HUES6 (cell line): ENCODE data around the gene POU5F1.

ENCODE experiments used
- H3K27ac ChIP-seq: 2 replicates; pipeline ENCODE4 v1.7.0; 2013; ENCODE audit warnings: low read depth, mild to moderate bottlenecking, low read length, inconsistent platforms
- H3K27me3 ChIP-seq: 2 replicates; pipeline ENCODE4 v1.6.1; 2013; ENCODE audit warnings: low read length; ENCODE audit not compliant: control insufficient read depth, insufficient read depth
- H3K36me3 ChIP-seq: 2 replicates; pipeline ENCODE4 v1.6.1; 2013; ENCODE audit warnings: low read length; ENCODE audit not compliant: control insufficient read depth, insufficient read depth
- H3K4me1 ChIP-seq: 2 replicates; pipeline ENCODE4 v1.6.1; 2013; ENCODE audit warnings: low read length; ENCODE audit not compliant: control insufficient read depth, insufficient read depth
- H3K4me3 ChIP-seq: 2 replicates; pipeline ENCODE4 v1.5.1; 2013; ENCODE audit warnings: low read depth, low read length
- H3K9ac ChIP-seq: one replicate; pipeline ENCODE4 v1.6.1; 2013; ENCODE audit warnings: mild to moderate bottlenecking, low read length
- H3K9me3 ChIP-seq: 2 replicates; pipeline ENCODE4 v1.6.1; 2013; ENCODE audit warnings: low read depth, low read length; ENCODE audit not compliant: control insufficient read depth, insufficient read depth

POU5F1 gene

DNA sequence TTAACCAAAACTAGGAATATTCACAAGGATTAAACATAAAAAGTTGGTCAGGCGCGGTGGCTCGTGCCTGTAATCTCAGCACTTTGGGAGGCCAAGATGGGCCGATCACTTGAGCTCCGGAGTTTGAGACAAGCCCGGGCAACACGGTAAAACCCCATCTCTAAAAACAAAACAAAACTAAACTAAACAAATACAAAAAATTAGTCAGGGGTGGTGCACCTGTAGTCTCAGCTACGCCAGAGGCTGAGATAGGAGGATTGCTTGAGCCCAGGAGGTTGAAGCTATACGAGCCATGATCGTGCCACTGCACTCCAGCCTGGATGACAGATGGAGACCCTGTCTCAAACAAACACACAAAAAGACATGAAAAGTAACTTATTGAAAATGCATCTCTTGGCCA lies 34.8 kb downstream of the POU5F1 start:
- no peaks in the 10 kb centered on the region for H3K27me3 ChIP-seq
- H3K27ac ChIP-seq, result no peak overlapping the region
- no peaks in the 10 kb centered on the region for H3K9me3 ChIP-seq
- H3K4me1 ChIP-seq, result peaks cover 32% of the 10 kb centered on the region
- H3K36me3 ChIP-seq, result no peaks in the 10 kb centered on the region
- H3K9ac ChIP-seq, result no peak overlapping the region
- no peak overlapping the region for H3K4me3 ChIP-seq

- Histone ChIP-seq H3K27ac (no peak overlapping the region), H3K4me3 (no peak overlapping the region), H3K4me1 (peaks cover 11% of the 10 kb centered on the region; the same call in 1 of the 2 replicates), H3K9ac (no peak overlapping the region), H3K36me3 (no peaks in the 10 kb centered on the region), H3K27me3 (no peaks in the 10 kb centered on the region), H3K9me3 (no peaks in the 10 kb centered on the region)
These were observed 37.7 kb downstream of the POU5F1 start for GRCh38 chr6:31132806-31133205.

DNA sequence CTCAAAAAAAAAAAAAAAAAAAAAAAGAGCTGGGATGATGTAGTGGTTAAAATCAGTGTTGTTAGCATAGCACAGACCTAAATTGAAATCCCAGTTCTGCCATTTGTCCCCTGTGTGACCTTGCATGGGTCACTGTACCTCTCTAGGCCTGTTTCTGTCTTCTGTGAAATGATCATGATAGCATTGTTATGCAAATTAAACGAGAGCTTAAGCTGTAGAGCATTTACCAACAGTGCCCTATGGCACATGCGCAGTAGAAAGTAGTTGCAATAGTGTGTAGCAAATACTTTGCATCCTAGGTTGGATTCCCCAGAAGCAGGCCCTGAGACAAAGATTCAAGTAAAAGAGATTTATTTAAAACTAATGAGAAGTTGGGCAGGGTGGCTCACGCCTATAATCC lies 38.9 kb downstream of the POU5F1 start:
- Histone ChIP-seq H3K9me3 (no peaks in the 10 kb centered on the region), H3K27me3 (no peaks in the 10 kb centered on the region), H3K4me3 (no peak overlapping the region), H3K27ac (no peak overlapping the region), H3K36me3 (no peaks in the 10 kb centered on the region), H3K4me1 (peaks cover 14% of the 10 kb centered on the region; the same call in 1 of the 2 replicates), H3K9ac (no peak overlapping the region)

DNA sequence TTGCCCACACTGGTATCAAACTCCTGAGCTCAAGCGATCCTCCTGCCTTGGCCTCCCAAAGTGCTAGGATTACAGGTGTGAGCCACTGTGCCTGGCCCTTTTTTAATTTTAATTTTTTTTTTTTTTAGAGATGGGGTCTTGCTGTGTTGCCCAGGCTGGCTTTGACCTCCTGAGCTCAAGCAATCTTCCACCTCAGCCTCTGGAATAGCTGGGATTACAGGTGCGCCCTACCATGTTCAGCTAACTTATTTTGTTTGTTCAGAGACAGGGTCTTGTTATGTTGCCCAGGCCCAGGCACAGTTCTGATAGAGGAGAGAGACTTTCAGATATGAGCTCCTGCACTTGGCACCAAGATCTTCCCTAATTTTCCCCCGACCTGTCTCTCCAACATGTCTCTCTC lies 39.7 kb downstream of the POU5F1 start:
- H3K4me3 ChIP-seq, result no peak overlapping the region
- H3K4me1 ChIP-seq, result peaks cover 19% of the 10 kb centered on the region; the same call in 1 of the 2 replicates
- no peaks in the 10 kb centered on the region for H3K36me3 ChIP-seq
- no peak overlapping the region for H3K27ac ChIP-seq
- H3K9ac ChIP-seq, result no peak overlapping the region
- H3K27me3 ChIP-seq, result no peaks in the 10 kb centered on the region
- H3K9me3 ChIP-seq, result no peaks in the 10 kb centered on the region

GRCh38 chr6:31129130-31129529 lies 41.4 kb downstream of the POU5F1 start:
- Histone ChIP-seq H3K4me1 (peaks cover 27% of the 10 kb centered on the region; the same call in 1 of the 2 replicates), H3K9ac (no peak overlapping the region), H3K4me3 (no peak overlapping the region), H3K27me3 (no peaks in the 10 kb centered on the region), H3K27ac (no peak overlapping the region), H3K36me3 (no peaks in the 10 kb centered on the region), H3K9me3 (no peaks in the 10 kb centered on the region)

DNA sequence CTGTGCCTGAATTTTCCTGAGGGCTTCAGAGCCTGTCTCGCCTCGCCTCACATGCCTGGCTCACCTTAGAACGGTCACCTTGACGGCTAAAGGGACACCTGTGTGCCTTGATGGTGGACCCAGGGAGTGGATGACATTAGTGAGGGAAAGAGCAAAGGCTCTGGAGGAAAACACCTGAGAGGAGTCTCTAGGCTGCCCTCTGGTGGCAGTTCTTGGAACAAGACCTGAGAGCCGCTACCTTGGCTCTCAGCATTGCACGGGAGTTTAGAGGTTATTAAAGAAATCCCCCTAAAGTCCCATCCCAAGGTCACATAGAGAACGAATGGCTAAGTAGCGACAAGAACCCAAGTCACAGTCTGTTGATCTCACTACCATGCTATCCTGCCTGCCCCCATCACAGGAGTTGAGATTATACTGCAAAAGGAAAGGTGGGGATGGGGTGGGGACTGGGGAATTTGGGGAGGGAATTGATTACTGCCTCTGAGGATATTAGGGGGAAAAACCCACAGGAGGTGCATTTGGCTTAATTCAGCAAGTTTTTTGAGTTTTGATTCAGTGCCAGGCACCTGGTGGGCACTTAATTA lies 42.3 kb downstream of the POU5F1 start:
- Histone ChIP-seq H3K36me3 (no peaks in the 10 kb centered on the region), H3K27me3 (no peaks in the 10 kb centered on the region), H3K4me3 (no peak overlapping the region), H3K9ac (no peak overlapping the region), H3K4me1 (peaks cover 27% of the 10 kb centered on the region; the same call in 1 of the 2 replicates), H3K27ac (no peak overlapping the region), H3K9me3 (no peaks in the 10 kb centered on the region)

GRCh38 chr6:31126396-31127175 lies 43.9 kb downstream of the POU5F1 start:
- no peaks in the 10 kb centered on the region for H3K9me3 ChIP-seq
- no peaks in the 10 kb centered on the region for H3K36me3 ChIP-seq
- no peak overlapping the region for H3K4me3 ChIP-seq
- peaks cover 20% of the 10 kb centered on the region; the same call in 1 of the 2 replicates for H3K4me1 ChIP-seq
- H3K27ac ChIP-seq, result no peak overlapping the region
- H3K9ac ChIP-seq, result no peak overlapping the region
- no peaks in the 10 kb centered on the region for H3K27me3 ChIP-seq

DNA sequence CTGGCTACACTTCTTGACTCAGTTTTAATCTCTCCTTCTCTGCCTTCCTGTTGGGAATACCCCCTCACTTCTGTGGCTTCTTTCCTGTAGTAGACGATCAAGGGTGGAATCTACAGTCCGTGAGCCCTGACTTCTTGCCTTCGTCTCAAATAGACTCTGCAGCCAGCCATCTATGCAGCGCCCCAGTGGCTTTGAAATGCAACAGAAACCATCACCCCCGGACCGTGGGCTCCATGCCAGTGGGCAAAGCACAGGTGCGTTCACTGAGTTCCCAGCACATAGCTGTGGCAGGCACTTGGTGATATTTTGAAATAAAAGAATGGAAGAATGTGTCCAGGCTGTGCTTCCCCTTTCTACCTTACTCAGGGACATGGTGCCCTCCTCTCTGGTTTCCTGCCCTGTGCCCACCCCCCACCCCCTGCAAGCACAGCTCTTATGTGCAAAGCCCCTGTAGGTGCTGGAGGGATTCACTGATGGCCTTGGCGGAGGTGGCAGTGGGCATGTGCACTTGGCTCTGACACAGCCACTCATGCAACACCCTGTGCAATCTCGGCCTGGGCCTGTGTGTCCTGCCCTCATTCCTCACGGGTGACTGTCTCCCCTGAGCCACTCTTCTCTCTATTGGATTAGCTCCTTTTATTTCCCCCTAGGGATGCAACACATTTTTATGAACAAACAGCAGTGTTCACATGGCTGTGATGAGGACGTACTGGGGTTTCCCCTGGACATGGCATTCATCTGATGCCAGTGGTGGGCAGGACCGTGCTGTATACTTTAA lies 44.7 kb downstream of the POU5F1 start:
- Histone ChIP-seq H3K4me3 (no peak overlapping the region), H3K4me1 (peaks cover 19% of the 10 kb centered on the region; the same call in 1 of the 2 replicates), H3K27me3 (no peaks in the 10 kb centered on the region), H3K9me3 (no peaks in the 10 kb centered on the region), H3K9ac (no peak overlapping the region), H3K27ac (no peak overlapping the region), H3K36me3 (no peaks in the 10 kb centered on the region)

GRCh38 chr6:31125162-31125561 lies 45.3 kb downstream of the POU5F1 start:
- H3K27ac ChIP-seq, result no peak overlapping the region
- H3K9ac ChIP-seq, result no peak overlapping the region

DNA sequence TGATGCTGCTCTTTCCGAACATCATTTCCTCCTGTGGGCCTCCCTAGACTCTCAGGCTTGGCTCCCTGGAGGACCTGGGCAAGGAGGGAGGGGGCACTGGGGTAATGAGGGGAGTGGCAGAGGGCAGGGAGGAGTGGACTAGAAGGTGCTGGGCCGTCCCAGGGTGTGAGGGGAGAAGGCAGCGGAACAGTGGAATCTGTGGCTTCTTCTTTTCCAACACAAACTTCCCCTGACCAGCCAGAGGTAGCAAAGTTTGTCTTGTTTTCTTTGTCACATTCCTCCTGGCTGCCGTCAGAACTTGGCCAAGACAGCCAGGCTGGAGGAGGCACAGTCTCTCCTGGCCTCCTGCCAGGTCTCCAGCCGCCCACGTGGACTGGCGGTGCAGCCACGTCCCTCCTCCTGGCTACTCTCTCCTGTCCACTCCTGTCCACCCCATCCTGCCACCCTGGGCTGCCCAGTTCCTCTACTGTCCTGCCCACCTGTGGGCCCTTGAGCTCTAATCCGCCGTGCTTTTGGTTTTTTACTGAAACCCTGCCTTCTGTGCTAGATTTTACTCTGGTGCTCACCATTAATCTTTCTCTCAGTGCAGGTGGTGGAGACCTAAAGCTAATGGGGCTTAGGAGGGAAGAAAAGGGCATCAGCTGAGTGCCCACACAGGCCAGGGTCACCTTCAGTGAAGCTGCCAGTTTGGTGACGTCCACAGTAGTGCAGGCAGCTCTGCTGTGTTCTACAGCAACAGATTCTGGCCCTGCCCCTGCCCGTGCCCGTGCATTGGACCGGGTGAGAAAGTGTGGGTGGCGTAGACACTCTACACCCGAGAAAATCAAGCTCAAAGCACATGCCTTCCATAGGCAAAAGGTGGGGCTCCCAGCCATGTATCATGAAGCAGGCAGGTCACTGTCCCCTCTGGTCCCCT lies 47.4 kb downstream of the POU5F1 start:
- H3K4me1 ChIP-seq, result peaks cover 19% of the 10 kb centered on the region; the same call in 1 of the 2 replicates
- no peaks in the 10 kb centered on the region for H3K9me3 ChIP-seq
- H3K9ac ChIP-seq, result no peak overlapping the region
- no peaks in the 10 kb centered on the region for H3K27me3 ChIP-seq
- no peaks in the 10 kb centered on the region for H3K36me3 ChIP-seq
- H3K4me3 ChIP-seq, result no peak overlapping the region
- H3K27ac ChIP-seq, result no peak overlapping the region

More at GRCh38 chr6:31125162-31125561, 45.3 kb downstream of the POU5F1 start:
- Histone ChIP-seq H3K9me3 (no peaks in the 10 kb centered on the region), H3K4me3 (no peak overlapping the region), H3K27me3 (no peaks in the 10 kb centered on the region), H3K36me3 (no peaks in the 10 kb centered on the region), H3K4me1 (peaks cover 19% of the 10 kb centered on the region; the same call in 1 of the 2 replicates)
